Trophoblast cell (in vitro differentiated cells and primary cell): ENCODE measurements around the gene PVALEF.

Experiments used
- DNase-seq, 2 donors: peaks; one replicate each; pipeline ENCODE4 v3.0.0-alpha.2; 2016
- H2AFZ ChIP-seq: 2 replicates; pipeline ENCODE4 v1.6.1; 2013; ENCODE audit warnings: low read length, moderate library complexity, mild to moderate bottlenecking; ENCODE audit not compliant: insufficient read depth, poor library complexity
- H2AK5ac ChIP-seq: 2 replicates; pipeline ENCODE4 v1.6.1; 2013; ENCODE audit warnings: mild to moderate bottlenecking, low read length
- H2BK120ac ChIP-seq: 2 replicates; pipeline ENCODE4 v1.6.1; 2013; ENCODE audit warnings: low read length, mild to moderate bottlenecking, moderate library complexity; ENCODE audit not compliant: insufficient read depth, poor library complexity
- H2BK12ac ChIP-seq: 2 replicates; pipeline ENCODE4 v1.6.1; 2013; ENCODE audit warnings: mild to moderate bottlenecking, low read length, moderate library complexity
- H2BK5ac ChIP-seq: 2 replicates; pipeline ENCODE4 v1.6.1; 2013; ENCODE audit warnings: low read length, low read depth, moderate library complexity, mild to moderate bottlenecking; ENCODE audit not compliant: poor library complexity
- H3K14ac ChIP-seq: 2 replicates; pipeline ENCODE4 v1.6.1; 2013; ENCODE audit warnings: mild to moderate bottlenecking, low read length
- H3K18ac ChIP-seq: 2 replicates; pipeline ENCODE4 v1.6.1; 2013; ENCODE audit warnings: mild to moderate bottlenecking, low read length
- H3K23ac ChIP-seq: 2 replicates; pipeline ENCODE4 v1.6.1; 2013; ENCODE audit warnings: low read length
- H3K27ac ChIP-seq: 2 replicates; pipeline ENCODE4 v1.5.1; 2013; ENCODE audit warnings: low read depth, mild to moderate bottlenecking, inconsistent platforms, low read length, moderate library complexity
- H3K27me3 ChIP-seq: 2 replicates; pipeline ENCODE4 v1.6.1; 2013; ENCODE audit warnings: inconsistent platforms, mild to moderate bottlenecking, low read length, moderate library complexity; ENCODE audit not compliant: insufficient read depth
- H3K36me3 ChIP-seq, 2 experiments: 1 replicate in 1 of 2; 2 replicates in 1 of 2; pipeline ENCODE4 v1.6.1; 2013; ENCODE audit warnings: low read length in 2 of 2, mild to moderate bottlenecking in 2 of 2, moderate library complexity in 1 of 2; ENCODE audit not compliant: insufficient read depth in 2 of 2, control insufficient read depth in 1 of 2
- H3K4ac ChIP-seq: 2 replicates; pipeline ENCODE4 v1.6.1; 2013; ENCODE audit warnings: low read depth, mild to moderate bottlenecking, low read length, moderate library complexity
- H3K4me1 ChIP-seq, 2 experiments: 1 replicate in 1 of 2; 2 replicates in 1 of 2; pipeline ENCODE4 v1.6.1; 2013; ENCODE audit warnings: low read length in 2 of 2, mild to moderate bottlenecking in 2 of 2, moderate library complexity in 1 of 2; ENCODE audit not compliant: insufficient read depth in 2 of 2, control insufficient read depth in 1 of 2
- H3K4me2 ChIP-seq: 2 replicates; pipeline ENCODE4 v1.6.1; 2013; ENCODE audit warnings: inconsistent platforms, mild to moderate bottlenecking, low read length, moderate library complexity
- H3K4me3 ChIP-seq: 2 replicates; pipeline ENCODE4 v1.5.1; 2013; ENCODE audit warnings: mild to moderate bottlenecking, low read depth, low read length, inconsistent platforms
- H3K79me1 ChIP-seq: one replicate; pipeline ENCODE4 v1.6.1; 2013; ENCODE audit warnings: low read length
- H3K79me2 ChIP-seq: 2 replicates; pipeline ENCODE4 v1.6.1; 2013; ENCODE audit warnings: low read length, mild to moderate bottlenecking; ENCODE audit not compliant: control insufficient read depth, insufficient read depth, poor library complexity
- H3K9ac ChIP-seq: 2 replicates; pipeline ENCODE4 v1.6.1; 2013; ENCODE audit warnings: mild to moderate bottlenecking, low read length
- H3K9me3 ChIP-seq: 2 replicates; pipeline ENCODE4 v1.6.1; 2013; ENCODE audit warnings: low read depth, mild to moderate bottlenecking, control low read depth, inconsistent platforms, low read length; ENCODE audit not compliant: insufficient read depth
- H4K12ac ChIP-seq: 2 replicates; pipeline ENCODE4 v1.6.1; 2013; ENCODE audit warnings: low read depth, mild to moderate bottlenecking, low read length, moderate library complexity
- H4K8ac ChIP-seq: 2 replicates; pipeline ENCODE4 v1.6.1; 2013; ENCODE audit warnings: low read depth, mild to moderate bottlenecking, low read length, moderate library complexity
- H4K91ac ChIP-seq: one replicate; pipeline ENCODE4 v1.6.1; 2013; ENCODE audit warnings: low read depth, mild to moderate bottlenecking, low read length, moderate library complexity
- WGBS: extraction: QIAGEN DNeasy Blood & Tissue Kit; methylation state at CpG from one replicate; pipeline ENCODE4 v1.1.7; 2013; ENCODE audit warnings: missing lambda C conversion rate; ENCODE audit not compliant: insufficient read length, insufficient coverage; ENCODE audit errors: extremely low coverage; 5-methylcytosine and 5-hydroxymethylcytosine counted together

Gene PVALEF

DNA sequence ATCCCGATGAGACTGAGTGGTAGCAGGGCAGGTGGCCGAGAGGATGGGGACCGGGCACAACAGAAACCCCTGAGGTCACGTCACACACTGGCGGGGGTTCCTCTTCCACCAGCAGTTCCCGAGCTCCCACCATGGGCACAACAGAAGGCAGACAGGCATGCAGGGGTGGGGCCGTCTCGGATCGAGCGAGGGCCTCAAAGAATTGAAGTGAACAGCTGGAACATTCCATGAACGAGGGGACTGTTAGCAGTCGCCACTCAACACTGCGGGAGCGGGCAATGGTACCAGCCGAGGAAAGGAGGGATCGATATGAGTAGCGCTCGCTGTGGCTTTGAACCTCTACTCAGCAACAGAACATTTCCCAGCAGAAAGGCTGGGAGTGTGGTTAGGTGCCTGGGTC, 52.2 kb downstream of the PVALEF start:
- Histone ChIP-seq H2BK12ac (no peak overlapping the region), H2AK5ac (no peak overlapping the region), H3K23ac (no peak overlapping the region), H3K27me3 (no peaks in the 10 kb centered on the region), H3K4me2 (no peak overlapping the region), H3K79me2 (peaks cover 2% of the 10 kb centered on the region), H4K8ac (no peak overlapping the region), H3K4ac (no peak overlapping the region), H3K36me3 (peaks cover 5 to 11% of the 10 kb centered on the region in 2 experiments), H2AFZ (no peak overlapping the region), H3K4me3 (no peak overlapping the region), H3K9me3 (no peaks in the 10 kb centered on the region), H2BK5ac (no peak overlapping the region), H3K14ac (no peak overlapping the region), H4K12ac (no peak overlapping the region), H3K9ac (no peak overlapping the region), H3K27ac (no peak overlapping the region), H4K91ac (no peak overlapping the region), H3K79me1 (peaks cover under 1% of the 10 kb centered on the region), H3K18ac (no peak overlapping the region), H2BK120ac (no peak overlapping the region), H3K4me1 (peaks cover 7 to 9% of the 10 kb centered on the region in 2 experiments)
- no CpG with 5 or more reads among the region's 18 CpGs for WGBS
- DNase-seq, result no peak

DNA sequence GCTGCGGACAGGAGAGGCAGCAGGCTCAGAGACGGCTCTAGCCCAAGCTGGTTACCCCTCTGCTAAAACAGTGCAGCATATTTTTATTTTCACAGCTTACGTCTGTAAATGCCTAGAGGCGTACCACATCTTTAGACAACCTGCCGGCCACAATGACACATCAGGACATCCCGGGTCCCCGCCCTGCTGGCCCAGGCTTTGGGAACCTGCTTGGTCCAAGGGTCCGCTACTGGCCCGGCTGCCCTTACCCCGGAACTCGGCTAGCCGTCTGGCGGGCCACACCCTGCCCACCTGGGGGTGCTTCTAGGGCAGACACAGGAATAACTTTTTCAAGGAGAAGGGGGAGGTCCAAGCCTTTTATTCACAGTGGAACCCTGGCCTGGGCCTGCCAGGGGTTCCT, 53.2 kb downstream of the PVALEF start:
- no peak overlapping the region for H4K12ac ChIP-seq
- no peak overlapping the region for H2AK5ac ChIP-seq
- H3K4me1 ChIP-seq, result peaks cover 7 to 12% of the 10 kb centered on the region in 2 experiments
- H4K8ac ChIP-seq, result no peak overlapping the region
- no peak overlapping the region for H2BK5ac ChIP-seq
- H3K27me3 ChIP-seq, result no peaks in the 10 kb centered on the region
- H3K79me1 ChIP-seq, result peaks cover 5% of the 10 kb centered on the region
- WGBS, result no CpG with 5 or more reads among the region's 13 CpGs
- peaks cover 6% of the 10 kb centered on the region for H3K79me2 ChIP-seq
- H3K4me2 ChIP-seq, result no peak overlapping the region
- no peak overlapping the region for H3K9ac ChIP-seq
- H3K14ac ChIP-seq, result no peak overlapping the region
- no peak overlapping the region for H3K4me3 ChIP-seq
- H3K18ac ChIP-seq, result no peak overlapping the region
- H3K9me3 ChIP-seq, result no peaks in the 10 kb centered on the region
- no peak overlapping the region for H3K23ac ChIP-seq
- no peak for DNase-seq
- H4K91ac ChIP-seq, result no peak overlapping the region
- no peak overlapping the region for H2BK120ac ChIP-seq
- peaks cover 4 to 11% of the 10 kb centered on the region in 2 experiments for H3K36me3 ChIP-seq
- no peak overlapping the region for H2BK12ac ChIP-seq
- no peak overlapping the region for H3K27ac ChIP-seq
- no peak overlapping the region for H2AFZ ChIP-seq
- H3K4ac ChIP-seq, result no peak overlapping the region

GRCh38 chr17:81218991-81219390, 53.7 kb downstream of the PVALEF start:
- no peak overlapping the region for H3K14ac ChIP-seq
- no peaks in the 10 kb centered on the region for H3K9me3 ChIP-seq
- H3K4me1 ChIP-seq, result peaks cover 7 to 12% of the 10 kb centered on the region in 2 experiments
- peaks cover 4 to 9% of the 10 kb centered on the region in 2 experiments for H3K36me3 ChIP-seq
- H3K18ac ChIP-seq, result peak overlapping the region; percentile 18
- no peak overlapping the region for H2BK120ac ChIP-seq
- H3K27me3 ChIP-seq, result no peaks in the 10 kb centered on the region
- H2BK12ac ChIP-seq, result no peak overlapping the region
- no peak overlapping the region for H3K27ac ChIP-seq
- no CpG with 5 or more reads among the region's 11 CpGs for WGBS
- H2BK5ac ChIP-seq, result no peak overlapping the region
- peaks cover 5% of the 10 kb centered on the region for H3K79me1 ChIP-seq
- H4K91ac ChIP-seq, result no peak overlapping the region
- no peak overlapping the region for H3K23ac ChIP-seq
- peaks cover 6% of the 10 kb centered on the region for H3K79me2 ChIP-seq
- no peak overlapping the region for H3K4me3 ChIP-seq
- H3K4me2 ChIP-seq, result no peak overlapping the region
- DNase-seq, result no peak
- no peak overlapping the region for H3K4ac ChIP-seq
- no peak overlapping the region for H2AFZ ChIP-seq
- no peak overlapping the region for H4K8ac ChIP-seq
- no peak overlapping the region for H3K9ac ChIP-seq
- H4K12ac ChIP-seq, result no peak overlapping the region
- no peak overlapping the region for H2AK5ac ChIP-seq

- Histone ChIP-seq H3K9ac (no peak overlapping the region), H3K4me2 (no peak overlapping the region), H2AK5ac (no peak overlapping the region), H2BK5ac (no peak overlapping the region), H2BK120ac (no peak overlapping the region), H3K36me3 (peaks cover 4 to 9% of the 10 kb centered on the region in 2 experiments), H3K27me3 (no peaks in the 10 kb centered on the region), H3K9me3 (no peaks in the 10 kb centered on the region), H4K91ac (no peak overlapping the region), H4K12ac (no peak overlapping the region), H2BK12ac (no peak overlapping the region), H3K27ac (no peak overlapping the region), H3K79me2 (peaks cover 6% of the 10 kb centered on the region), H3K4me1 (peaks cover 7 to 12% of the 10 kb centered on the region in 2 experiments), H3K4me3 (no peak overlapping the region), H3K4ac (no peak overlapping the region), H4K8ac (no peak overlapping the region), H2AFZ (no peak overlapping the region), H3K18ac (no peak overlapping the region), H3K23ac (no peak overlapping the region), H3K79me1 (peaks cover 5% of the 10 kb centered on the region), H3K14ac (no peak overlapping the region)
- WGBS, result no CpG with 5 or more reads among the region's 24 CpGs
- no peak for DNase-seq
These were observed 54.3 kb downstream of the PVALEF start for GRCh38 chr17:81219476-81220180.
